ENCODE results near the gene NUMA1.

NUMA1 gene

GRCh38 chr11:71994786-71995185 lies 85.6 kb downstream of the NUMA1 start:
- Histone ChIP-seq H3K27ac (no peak overlapping the region), H3K9me3 (ENCODE audit: low read depth, low read length) (no peaks in the 10 kb centered on the region), H3K36me3 (ENCODE audit: insufficient read depth, low read length) (peaks cover 7% of the 10 kb centered on the region; the same call in 1 of the 2 replicates), H3K4me3 (no peak overlapping the region), H3K9ac (ENCODE audit: insufficient read length) (no peak overlapping the region)
- no peak for DNase-seq (ENCODE audit: low read depth, low spot score)
- TF ChIP-seq EZH2 (IDR thresholded peaks at IDR 0.05) (no peak), POLR2AphosphoS5 (IDR thresholded peaks at IDR 0.05; ENCODE audit: borderline replicate concordance, low read depth, low read length) (no peak), FOXP2 (optimal IDR thresholded peaks at IDR 0.05; ENCODE audit: control extremely low read depth, extremely low read length, insufficient read depth) (no peak)

- Histone ChIP-seq H3K9me3 (ENCODE audit: low read depth, low read length) (no peaks in the 10 kb centered on the region), H3K4me3 (no peak overlapping the region), H3K27ac (no peak overlapping the region), H3K36me3 (ENCODE audit: insufficient read depth, low read length) (peaks cover 7% of the 10 kb centered on the region; the same call in 1 of the 2 replicates), H3K9ac (ENCODE audit: insufficient read length) (no peak overlapping the region)
- DNase-seq (ENCODE audit: low read depth, low spot score): no peak
- TF ChIP-seq POLR2AphosphoS5 (IDR thresholded peaks at IDR 0.05; ENCODE audit: borderline replicate concordance, low read depth, low read length) (no peak), EZH2 (IDR thresholded peaks at IDR 0.05) (no peak), FOXP2 (optimal IDR thresholded peaks at IDR 0.05; ENCODE audit: control extremely low read depth, extremely low read length, insufficient read depth) (no peak)
Measured at GRCh38 chr11:71992136-71992730, 88.1 kb downstream of the NUMA1 start.

GRCh38 chr11:71991494-71991893 lies 88.8 kb downstream of the NUMA1 start:
- Histone ChIP-seq H3K9ac (ENCODE audit: insufficient read length) (no peak overlapping the region), H3K27ac (no peak overlapping the region), H3K4me3 (no peak overlapping the region), H3K36me3 (ENCODE audit: insufficient read depth, low read length) (peaks cover 7% of the 10 kb centered on the region; the same call in 1 of the 2 replicates), H3K9me3 (ENCODE audit: low read depth, low read length) (no peaks in the 10 kb centered on the region)
- no peak for DNase-seq (ENCODE audit: low read depth, low spot score)
- TF ChIP-seq POLR2AphosphoS5 (IDR thresholded peaks at IDR 0.05; ENCODE audit: borderline replicate concordance, low read depth, low read length) (no peak), EZH2 (IDR thresholded peaks at IDR 0.05) (no peak), FOXP2 (optimal IDR thresholded peaks at IDR 0.05; ENCODE audit: control extremely low read depth, extremely low read length, insufficient read depth) (no peak)

GRCh38 chr11:71990701-71991100 lies 89.6 kb downstream of the NUMA1 start:
- Histone ChIP-seq H3K9ac (ENCODE audit: insufficient read length) (no peak overlapping the region), H3K27ac (no peak overlapping the region), H3K36me3 (ENCODE audit: insufficient read depth, low read length) (peaks cover 7% of the 10 kb centered on the region; the same call in 1 of the 2 replicates), H3K9me3 (ENCODE audit: low read depth, low read length) (no peaks in the 10 kb centered on the region), H3K4me3 (no peak overlapping the region)
- DNase-seq (ENCODE audit: low read depth, low spot score): no peak
- TF ChIP-seq POLR2AphosphoS5 (IDR thresholded peaks at IDR 0.05; ENCODE audit: borderline replicate concordance, low read depth, low read length) (no peak), FOXP2 (optimal IDR thresholded peaks at IDR 0.05; ENCODE audit: control extremely low read depth, extremely low read length, insufficient read depth) (no peak), EZH2 (IDR thresholded peaks at IDR 0.05) (no peak)

- no peak for DNase-seq (ENCODE audit: low read depth, low spot score)
- H3K27ac ChIP-seq: no peak overlapping the region
Measured at GRCh38 chr11:71988050-71988449, 92.3 kb downstream of the NUMA1 start.

GRCh38 chr11:71987521-71987920 lies 92.8 kb downstream of the NUMA1 start:
- no peak for DNase-seq (ENCODE audit: low read depth, low spot score)
- Histone ChIP-seq H3K9ac (ENCODE audit: insufficient read length) (no peak overlapping the region), H3K36me3 (ENCODE audit: insufficient read depth, low read length) (peaks cover 17% of the 10 kb centered on the region; the same call in 1 of the 2 replicates), H3K4me3 (no peak overlapping the region), H3K27ac (no peak overlapping the region), H3K9me3 (ENCODE audit: low read depth, low read length) (no peaks in the 10 kb centered on the region)
- TF ChIP-seq POLR2AphosphoS5 (IDR thresholded peaks at IDR 0.05; ENCODE audit: borderline replicate concordance, low read depth, low read length): no peak
- no peak for TF ChIP-seq EZH2 (IDR thresholded peaks at IDR 0.05)
- TF ChIP-seq FOXP2 (optimal IDR thresholded peaks at IDR 0.05; ENCODE audit: control extremely low read depth, extremely low read length, insufficient read depth): no peak

More at GRCh38 chr11:71988050-71988449, 92.3 kb downstream of the NUMA1 start:
- H3K4me3 ChIP-seq: no peak overlapping the region
- TF ChIP-seq POLR2AphosphoS5 (IDR thresholded peaks at IDR 0.05; ENCODE audit: borderline replicate concordance, low read depth, low read length) (no peak), EZH2 (IDR thresholded peaks at IDR 0.05) (no peak), FOXP2 (optimal IDR thresholded peaks at IDR 0.05; ENCODE audit: control extremely low read depth, extremely low read length, insufficient read depth) (no peak)
- H3K9ac ChIP-seq (ENCODE audit: insufficient read length): no peak overlapping the region
- H3K36me3 ChIP-seq (ENCODE audit: insufficient read depth, low read length): peaks cover 17% of the 10 kb centered on the region; the same call in 1 of the 2 replicates
- no peaks in the 10 kb centered on the region for H3K9me3 ChIP-seq (ENCODE audit: low read depth, low read length)

GRCh38 chr11:71986131-71986530 lies 94.2 kb downstream of the NUMA1 start:
- Histone ChIP-seq H3K9me3 (ENCODE audit: low read depth, low read length) (no peaks in the 10 kb centered on the region), H3K9ac (ENCODE audit: insufficient read length) (no peak overlapping the region), H3K27ac (no peak overlapping the region), H3K4me3 (no peak overlapping the region), H3K36me3 (ENCODE audit: insufficient read depth, low read length) (peaks cover 17% of the 10 kb centered on the region; the same call in 1 of the 2 replicates)
- no peak for DNase-seq (ENCODE audit: low read depth, low spot score)
- TF ChIP-seq EZH2 (IDR thresholded peaks at IDR 0.05) (no peak), FOXP2 (optimal IDR thresholded peaks at IDR 0.05; ENCODE audit: control extremely low read depth, extremely low read length, insufficient read depth) (no peak)

GRCh38 chr11:71979602-71980001 lies 100.7 kb downstream of the NUMA1 start:
- Histone ChIP-seq H3K27ac (no peak overlapping the region), H3K9me3 (ENCODE audit: low read depth, low read length) (no peaks in the 10 kb centered on the region), H3K4me3 (no peak overlapping the region), H3K36me3 (ENCODE audit: insufficient read depth, low read length) (peaks cover 22% of the 10 kb centered on the region; the same call in 1 of the 2 replicates), H3K9ac (ENCODE audit: insufficient read length) (no peak overlapping the region)
- TF ChIP-seq EZH2 (IDR thresholded peaks at IDR 0.05) (no peak), FOXP2 (optimal IDR thresholded peaks at IDR 0.05; ENCODE audit: control extremely low read depth, extremely low read length, insufficient read depth) (no peak), POLR2AphosphoS5 (IDR thresholded peaks at IDR 0.05; ENCODE audit: borderline replicate concordance, low read depth, low read length) (no peak)
- no peak for DNase-seq (ENCODE audit: low read depth, low spot score)

GRCh38 chr11:71979094-71979493 lies 101.2 kb downstream of the NUMA1 start:
- Histone ChIP-seq H3K9me3 (ENCODE audit: low read depth, low read length) (no peaks in the 10 kb centered on the region), H3K4me3 (no peak overlapping the region), H3K27ac (no peak overlapping the region), H3K9ac (ENCODE audit: insufficient read length) (no peak overlapping the region), H3K36me3 (ENCODE audit: insufficient read depth, low read length) (peaks cover 22% of the 10 kb centered on the region; the same call in 1 of the 2 replicates)
- TF ChIP-seq FOXP2 (optimal IDR thresholded peaks at IDR 0.05; ENCODE audit: control extremely low read depth, extremely low read length, insufficient read depth) (no peak), POLR2AphosphoS5 (IDR thresholded peaks at IDR 0.05; ENCODE audit: borderline replicate concordance, low read depth, low read length) (no peak), EZH2 (IDR thresholded peaks at IDR 0.05) (no peak)
- DNase-seq (ENCODE audit: low read depth, low spot score): no peak

Measured in SK-N-MC (cell line).